BLaER1 (cell line): ENCODE results near the gene SMPD3.

Source experiments
- H3K27ac ChIP-seq: shearing (Covaris generic); formaldehyde crosslinking; 2 replicates; pipeline ENCODE4 v1.8.1; 2022
- H3K27me3 ChIP-seq: shearing (Covaris generic); formaldehyde crosslinking; 2 replicates; pipeline ENCODE4 v1.8.1; 2022
- H3K36me3 ChIP-seq: shearing (Covaris generic); formaldehyde crosslinking; 2 replicates; pipeline ENCODE4 v1.8.1; 2022
- H3K4me1 ChIP-seq: shearing (Covaris generic); formaldehyde crosslinking; 2 replicates; pipeline ENCODE4 v1.8.1; 2022
- H3K4me2 ChIP-seq: shearing (Covaris generic); formaldehyde crosslinking; 2 replicates; pipeline ENCODE4 v1.8.1; 2022
- H3K4me3 ChIP-seq: shearing (Covaris generic); formaldehyde crosslinking; 2 replicates; pipeline ENCODE4 v1.8.1; 2022
- H3K9ac ChIP-seq: shearing (Covaris generic); formaldehyde crosslinking; 2 replicates; pipeline ENCODE4 v1.8.1; 2022
- H3K9me3 ChIP-seq: shearing (Covaris generic); formaldehyde crosslinking; 2 replicates; pipeline ENCODE4 v1.8.1; 2022
- H4K20me1 ChIP-seq: shearing (Covaris generic); formaldehyde crosslinking; 2 replicates; pipeline ENCODE4 v1.8.1; 2022
- Cebpa-rat ChIP-seq: shearing (Covaris generic); IDR thresholded peaks from 2 replicates; pipeline ENCODE4 v1.8.1; 2022

SMPD3 gene

DNA sequence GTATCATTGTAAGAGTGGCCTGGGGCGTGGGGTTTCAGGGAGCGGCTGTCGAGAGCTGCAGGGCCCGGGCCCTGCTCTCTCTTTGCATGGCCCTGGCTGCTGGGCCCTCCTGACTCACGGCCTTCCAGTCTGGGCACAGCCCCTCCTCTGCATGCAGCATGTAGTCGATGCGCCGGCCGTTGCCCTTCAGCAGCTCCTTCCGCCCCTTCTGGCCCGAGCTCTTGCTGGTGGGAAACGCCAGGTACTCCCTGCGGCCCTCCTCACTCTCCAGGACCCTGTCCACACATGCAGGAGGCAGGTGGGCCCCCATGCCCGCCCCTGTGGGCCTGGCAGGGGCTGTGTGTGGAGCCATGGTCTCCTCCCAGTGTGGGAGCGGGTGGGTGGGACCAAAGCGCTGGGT is 86.8 kb downstream of the SMPD3 start:
- Histone ChIP-seq H3K27ac (peak overlapping the region; percentile 47), H3K9me3 (no peaks in the 10 kb centered on the region), H3K9ac (peak overlapping the region; percentile 50; the same call in 1 of the 2 replicates), H3K4me3 (no peak overlapping the region), H3K4me2 (peak overlapping the region; percentile 96), H3K36me3 (peaks cover 23% of the 10 kb centered on the region), H4K20me1 (peaks cover 93% of the 10 kb centered on the region), H3K4me1 (peaks cover 100% of the 10 kb centered on the region), H3K27me3 (no peaks in the 10 kb centered on the region)
- TF ChIP-seq Cebpa-rat: no peak

DNA sequence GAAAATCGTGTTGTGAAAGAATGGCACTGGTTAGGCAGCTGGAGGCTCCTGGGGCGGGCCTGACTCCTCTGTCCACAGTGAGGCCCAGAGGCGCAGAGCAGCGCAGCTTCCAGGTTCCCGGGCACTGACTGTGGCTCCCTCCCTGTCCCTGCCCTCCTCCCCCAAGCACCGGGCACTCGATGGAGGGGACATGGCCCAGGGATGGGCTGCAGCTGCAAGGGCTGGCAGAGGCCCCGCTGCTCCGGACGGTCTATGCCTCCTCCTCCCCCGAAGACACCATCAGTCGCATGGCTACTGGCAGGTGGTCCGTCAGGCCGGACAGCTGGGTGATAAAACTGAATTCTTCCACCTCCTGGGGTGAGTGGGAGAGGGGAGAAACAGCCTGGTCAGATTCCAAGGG is 87.4 kb downstream of the SMPD3 start:
- Histone ChIP-seq H4K20me1 (peaks cover 99% of the 10 kb centered on the region), H3K36me3 (peaks cover 23% of the 10 kb centered on the region), H3K9me3 (no peaks in the 10 kb centered on the region), H3K27ac (peak overlapping the region; percentile 47; the same call in 1 of the 2 replicates), H3K4me2 (peak overlapping the region; percentile 96), H3K9ac (no peak overlapping the region), H3K4me1 (peaks cover 100% of the 10 kb centered on the region), H3K27me3 (no peaks in the 10 kb centered on the region), H3K4me3 (no peak overlapping the region)
- TF ChIP-seq Cebpa-rat: no peak

GRCh38 chr16:68360547-68360946 is 87.8 kb downstream of the SMPD3 start:
- Histone ChIP-seq H3K9me3 (no peaks in the 10 kb centered on the region), H4K20me1 (peaks cover 99% of the 10 kb centered on the region), H3K4me1 (peaks cover 100% of the 10 kb centered on the region), H3K36me3 (peaks cover 25% of the 10 kb centered on the region), H3K9ac (no peak overlapping the region; the same call in 1 of the 2 replicates), H3K27me3 (no peaks in the 10 kb centered on the region), H3K4me2 (peak overlapping the region; percentile 96), H3K27ac (peak overlapping the region; percentile 47), H3K4me3 (no peak overlapping the region)
- no peak for TF ChIP-seq Cebpa-rat

DNA sequence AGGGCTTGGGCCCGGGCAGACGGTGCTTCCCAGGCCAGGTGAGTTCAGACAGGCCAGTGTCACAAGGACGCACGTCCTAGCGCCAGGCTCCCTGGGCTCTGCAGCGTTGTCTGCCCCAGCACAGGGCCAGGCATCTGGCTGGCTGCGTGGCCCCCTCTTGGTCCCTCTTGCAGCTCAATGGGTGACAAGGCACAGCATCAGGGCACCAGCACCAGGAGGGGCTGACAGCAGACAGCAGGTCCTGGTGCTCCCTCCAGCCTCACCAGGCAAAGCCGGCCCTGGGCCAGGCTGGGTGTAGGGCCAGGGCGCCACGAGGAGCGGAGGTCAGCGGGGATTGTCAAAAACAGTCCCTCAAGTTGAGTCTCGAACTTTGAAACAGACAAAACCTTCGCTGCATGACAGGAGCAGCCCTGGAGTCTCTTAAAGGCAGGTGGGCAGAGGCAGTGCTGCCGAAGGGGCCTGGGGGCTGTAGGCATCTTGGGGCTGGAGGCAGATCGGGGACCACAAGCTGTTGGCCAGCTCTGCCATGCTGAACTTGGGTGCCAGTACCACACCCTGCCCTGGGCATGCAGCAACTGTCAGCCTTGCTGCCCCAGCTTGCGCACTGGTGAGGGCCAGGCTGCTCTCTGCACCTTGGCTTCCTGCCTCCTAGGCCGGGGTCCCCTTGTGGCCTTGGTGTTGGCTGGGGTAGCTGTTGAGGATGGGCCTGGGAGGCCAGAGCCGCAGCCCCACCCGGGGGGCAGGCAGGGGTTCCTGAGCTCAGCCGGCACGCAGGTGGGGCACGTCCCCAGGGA is 88.7 kb downstream of the SMPD3 start:
- peaks cover 99% of the 10 kb centered on the region for H4K20me1 ChIP-seq
- H3K4me2 ChIP-seq: peak overlapping the region; percentile 96
- H3K9ac ChIP-seq: no peak overlapping the region; the same call in 1 of the 2 replicates
- no peak for TF ChIP-seq Cebpa-rat
- H3K36me3 ChIP-seq: peaks cover 35% of the 10 kb centered on the region
- peaks cover 100% of the 10 kb centered on the region for H3K4me1 ChIP-seq
- H3K9me3 ChIP-seq: no peaks in the 10 kb centered on the region
- H3K4me3 ChIP-seq: no peak overlapping the region
- peak overlapping the region; percentile 47 for H3K27ac ChIP-seq
- H3K27me3 ChIP-seq: no peaks in the 10 kb centered on the region

DNA sequence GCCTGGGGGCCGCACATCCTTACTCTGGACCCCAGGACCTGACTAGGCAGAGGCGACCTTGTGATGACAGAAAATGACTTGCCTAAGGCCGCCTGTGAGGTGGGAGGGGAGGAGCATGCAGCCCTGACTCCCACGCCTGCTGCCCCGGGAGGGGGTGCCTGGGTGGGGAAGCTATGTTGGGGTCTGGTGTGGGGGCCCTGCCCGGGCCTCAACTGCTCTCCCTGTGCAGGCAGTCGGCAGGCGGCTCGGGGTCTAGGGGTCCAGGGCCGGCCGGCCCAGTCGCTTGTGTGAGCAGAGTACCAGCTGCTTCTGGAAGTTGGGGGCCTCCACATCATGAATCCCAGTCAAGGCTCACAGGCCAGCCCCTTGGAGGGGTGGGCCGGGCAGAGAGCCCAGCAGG is 89.4 kb downstream of the SMPD3 start:
- H3K36me3 ChIP-seq: peaks cover 41% of the 10 kb centered on the region
- no peak overlapping the region for H3K4me3 ChIP-seq
- peaks cover 100% of the 10 kb centered on the region for H4K20me1 ChIP-seq

GRCh38 chr16:68357923-68358322 is 90.4 kb downstream of the SMPD3 start:
- Histone ChIP-seq H4K20me1 (peaks cover 100% of the 10 kb centered on the region), H3K4me2 (peak overlapping the region; percentile 96), H3K9ac (0 out of 2 replicates have a peak overlapping the region, but pooled peaks have one; percentile 2), H3K4me3 (no peak overlapping the region), H3K27me3 (no peaks in the 10 kb centered on the region), H3K9me3 (no peaks in the 10 kb centered on the region), H3K36me3 (peaks cover 52% of the 10 kb centered on the region), H3K4me1 (peaks cover 92% of the 10 kb centered on the region), H3K27ac (peak overlapping the region; percentile 60)
- TF ChIP-seq Cebpa-rat: no peak

More for the DNA sequence above, 89.4 kb downstream of the SMPD3 start:
- TF ChIP-seq Cebpa-rat: no peak
- peak overlapping the region; percentile 47; the same call in 1 of the 2 replicates for H3K27ac ChIP-seq
- H3K4me2 ChIP-seq: peak overlapping the region; percentile 96
- H3K27me3 ChIP-seq: no peaks in the 10 kb centered on the region
- H3K9ac ChIP-seq: no peak overlapping the region; the same call in 1 of the 2 replicates
- H3K9me3 ChIP-seq: no peaks in the 10 kb centered on the region
- H3K4me1 ChIP-seq: peaks cover 98% of the 10 kb centered on the region

GRCh38 chr16:68357521-68357922 is 90.8 kb downstream of the SMPD3 start:
- Histone ChIP-seq H3K9ac (0 out of 2 replicates have a peak overlapping the region, but pooled peaks have one; percentile 2), H3K27ac (peak overlapping the region; percentile 60), H3K4me2 (peak overlapping the region; percentile 96), H3K9me3 (no peaks in the 10 kb centered on the region), H3K27me3 (no peaks in the 10 kb centered on the region), H3K4me3 (peak overlapping the region; percentile 26; the same call in 1 of the 2 replicates), H3K36me3 (peaks cover 56% of the 10 kb centered on the region), H4K20me1 (peaks cover 100% of the 10 kb centered on the region), H3K4me1 (peaks cover 92% of the 10 kb centered on the region)
- no peak for TF ChIP-seq Cebpa-rat

- Histone ChIP-seq H3K4me1 (peaks cover 92% of the 10 kb centered on the region), H3K27ac (peak overlapping the region; percentile 60), H4K20me1 (peaks cover 100% of the 10 kb centered on the region), H3K4me3 (peak overlapping the region; percentile 26; the same call in 1 of the 2 replicates), H3K4me2 (peak overlapping the region; percentile 96), H3K9me3 (no peaks in the 10 kb centered on the region), H3K9ac (no peak overlapping the region), H3K27me3 (no peaks in the 10 kb centered on the region), H3K36me3 (peaks cover 61% of the 10 kb centered on the region)
- TF ChIP-seq Cebpa-rat: no peak
Measured at GRCh38 chr16:68356919-68357286, 91.4 kb downstream of the SMPD3 start.

DNA sequence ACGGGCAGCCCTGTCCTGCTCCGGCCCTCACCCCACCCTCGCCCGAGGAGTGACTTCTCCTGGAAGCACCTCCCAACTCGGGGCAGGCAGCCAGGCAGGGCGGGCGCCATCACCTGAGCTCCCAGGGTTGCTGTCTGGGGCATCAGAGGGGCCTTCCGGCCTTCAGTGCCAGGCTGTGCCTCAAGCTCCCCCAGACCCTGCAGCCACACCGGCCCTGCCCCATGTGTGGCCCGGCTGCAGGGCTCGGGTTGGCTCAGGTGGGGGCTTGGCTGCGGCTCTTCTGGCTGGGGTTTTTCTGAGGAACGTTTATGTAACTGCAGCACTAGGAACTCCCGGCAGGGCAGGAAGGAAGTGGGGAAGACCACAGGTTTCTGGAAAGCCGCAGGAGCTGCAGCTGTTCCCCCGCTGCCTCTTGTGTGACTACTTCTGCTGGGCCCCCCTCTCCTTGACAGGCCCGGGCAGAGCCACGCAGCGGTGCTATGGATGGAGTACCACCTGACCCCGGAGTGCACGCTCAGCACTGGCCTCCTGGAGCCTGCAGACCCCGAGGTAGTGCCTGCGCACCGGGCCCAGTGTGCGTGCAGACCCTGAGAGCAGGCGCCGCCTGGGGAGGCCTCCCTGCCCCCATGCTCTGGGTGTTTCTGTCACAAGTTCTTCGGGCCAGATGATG is 91.9 kb downstream of the SMPD3 start:
- H3K4me2 ChIP-seq: peak overlapping the region; percentile 96
- peaks cover 92% of the 10 kb centered on the region for H3K4me1 ChIP-seq
- TF ChIP-seq Cebpa-rat: no peak
- peak overlapping the region; percentile 72 for H3K27ac ChIP-seq
- H3K9me3 ChIP-seq: no peaks in the 10 kb centered on the region
- H3K27me3 ChIP-seq: no peaks in the 10 kb centered on the region
- H3K36me3 ChIP-seq: peaks cover 66% of the 10 kb centered on the region
- peak overlapping the region; percentile 42; the same call in 1 of the 2 replicates for H3K9ac ChIP-seq
- H4K20me1 ChIP-seq: peaks cover 100% of the 10 kb centered on the region
- H3K4me3 ChIP-seq: peak overlapping the region; percentile 40
